ENCODE results near the gene CROCC. TPM values are rescaled to one million over a fixed set of nuclear protein-coding genes. Genes with fewer than 3 reads are reported as not detected.

The CROCC gene
- total and polyA plus RNA-seq, 5 donors: 6.7 to 14.6 (median 11.5) TPM

- no peak overlapping the region for H3K27ac ChIP-seq (ENCODE audit: low read length)
- no peaks in the 10 kb centered on the region for H3K9me3 ChIP-seq (ENCODE audit: control insufficient read depth, low read length)
- ATAC-seq: no peak
- no peaks in the 10 kb centered on the region for H3K4me1 ChIP-seq (ENCODE audit: control insufficient read depth, insufficient read depth, low read length)
- DNase-seq: no peak
- no peaks in the 10 kb centered on the region for H3K27me3 ChIP-seq (ENCODE audit: control insufficient read depth, insufficient read depth)
- 96% methylated on average over 2 of the region's 2 CpGs for WGBS
- no peak overlapping the region for H3K4me3 ChIP-seq (ENCODE audit: low read length)
- intact Hi-C loops (cut with DNase I): no loop called here
Measured at GRCh38 chr1:17020502-17020901, 98.8 kb downstream of the CROCC start.

DNA sequence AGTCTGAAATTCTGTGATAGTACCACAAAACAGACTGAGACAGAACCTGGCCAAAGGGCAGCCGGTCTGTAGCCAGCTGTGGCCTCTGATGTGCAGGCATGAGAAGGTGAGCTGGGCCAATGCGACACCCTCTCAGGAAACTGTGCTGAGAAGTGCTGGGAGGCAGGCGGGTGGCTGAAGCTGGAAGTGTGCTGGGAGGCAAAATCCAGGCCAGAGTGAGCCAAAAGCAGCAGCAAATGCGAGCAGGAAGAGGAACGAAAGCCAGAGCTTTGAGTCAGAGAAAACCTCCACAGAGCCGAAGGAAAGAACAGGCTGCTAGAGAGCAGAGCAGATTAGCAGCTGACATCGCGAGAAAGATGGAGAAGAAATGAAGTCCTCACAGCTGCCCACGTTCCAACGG is 100.2 kb downstream of the CROCC start:
- Histone ChIP-seq H3K27me3 (ENCODE audit: control insufficient read depth, insufficient read depth) (no peaks in the 10 kb centered on the region), H3K9me3 (ENCODE audit: control insufficient read depth, low read length) (no peaks in the 10 kb centered on the region), H3K27ac (ENCODE audit: low read length) (no peak overlapping the region), H3K4me1 (ENCODE audit: control insufficient read depth, insufficient read depth, low read length) (no peaks in the 10 kb centered on the region), H3K4me3 (ENCODE audit: low read length) (no peak overlapping the region)
- ATAC-seq: no peak
- intact Hi-C loops (cut with DNase I): no loop called here
- no peak for DNase-seq
- 87% methylated on average over 10 of the region's 10 CpGs for WGBS

Other genes starting within 250 kb of the CROCC start
- gene RNU1-4, start 181.4 kb upstream of the CROCC start, total RNA-seq: 1,000 to 10,000 TPM; 3,675 to 8,578 (median 7,073) TPM
- gene RNU1-4, start 181.4 kb upstream of the CROCC start, polyA plus RNA-seq: not detected
- 1,000 to 10,000 TPM; 3,675 to 8,578 (median 7,073) TPM for gene RNU1-2, start 26.0 kb upstream of the CROCC start, total RNA-seq
- gene RNU1-2, start 26.0 kb upstream of the CROCC start, polyA plus RNA-seq: not detected
- 10 to 100 TPM in 1 of 4 donors, 1 to 10 TPM in 3; 5.9 to 11.6 (median 6.8) TPM for gene MFAP2, start 58.7 kb downstream of the CROCC start, total RNA-seq
- 3.2 TPM for gene MFAP2, start 58.7 kb downstream of the CROCC start, polyA plus RNA-seq
- 10 to 100 TPM; 12.9 to 15.1 (median 14.3) TPM for gene ATP13A2, start 90.0 kb downstream of the CROCC start, total RNA-seq
- gene ATP13A2, start 90.0 kb downstream of the CROCC start, polyA plus RNA-seq: 10.3 TPM
- 100 to 1,000 TPM; 209 to 255 (median 239) TPM for gene SDHB, start 132.1 kb downstream of the CROCC start, total RNA-seq
- 311 TPM for gene SDHB, start 132.1 kb downstream of the CROCC start, polyA plus RNA-seq
- gene PADI2, start 197.5 kb downstream of the CROCC start, total RNA-seq: under 1 TPM; 0.17 to 0.68 (median 0.31) TPM
- 0.07 TPM for gene PADI2, start 197.5 kb downstream of the CROCC start, polyA plus RNA-seq

All from right cardiac atrium (tissue), 5 donors.